GM18951 (cell line): Measurements from ENCODE around the gene PYGM.

Experiments
- POLR2A ChIP-seq: IDR thresholded peaks from 4 replicates; pipeline ENCODE4 v1.6.1; 2011; ENCODE audit warnings: mild to moderate bottlenecking; ENCODE audit not compliant: insufficient read length, insufficient read depth; ENCODE audit errors: extremely low read depth
- in situ Hi-C: fragments of 300-500 bp; cut with MboI; formaldehyde crosslinking; loops from one replicate; pipeline ENCODE4 v1.12.0; 2022; ENCODE audit warnings: low sequenced_read_pairs, mixed read lengths, inconsistent platforms; ENCODE audit not compliant: unreplicated experiment

The PYGM gene

GRCh38 chr11:64767344-64768299 is 7.8 kb upstream of the PYGM start:
- in situ Hi-C loops: no loop called here
- no peak for TF ChIP-seq POLR2A

GRCh38 chr11:64766881-64767280 is 7.1 kb upstream of the PYGM start:
- TF ChIP-seq POLR2A: no peak
- in situ Hi-C loops: no loop called here

GRCh38 chr11:64765851-64766665 is 6.3 kb upstream of the PYGM start:
- in situ Hi-C loops: no loop called here
- no peak for TF ChIP-seq POLR2A

- in situ Hi-C loops: no loop called here
Measured at GRCh38 chr11:64765291-64765850, 5.6 kb upstream of the PYGM start.

GRCh38 chr11:64764753-64765152 is 5.0 kb upstream of the PYGM start:
- no peak for TF ChIP-seq POLR2A
- in situ Hi-C loops: no loop called here

More at GRCh38 chr11:64765291-64765850, 5.6 kb upstream of the PYGM start:
- TF ChIP-seq POLR2A: no peak

- TF ChIP-seq POLR2A: no peak
Measured at GRCh38 chr11:64764040-64764611, 4.4 kb upstream of the PYGM start.

GRCh38 chr11:64763526-64764039 is 3.8 kb upstream of the PYGM start:
- in situ Hi-C loops: no loop called here
- TF ChIP-seq POLR2A: peak; percentile 32

More at GRCh38 chr11:64764040-64764611, 4.4 kb upstream of the PYGM start:
- in situ Hi-C loops: no loop called here

GRCh38 chr11:64762674-64763525 is 3.1 kb upstream of the PYGM start:
- TF ChIP-seq POLR2A: no peak
- in situ Hi-C loops: no loop called here

GRCh38 chr11:64762277-64762673 is 2.5 kb upstream of the PYGM start:
- in situ Hi-C loops: no loop called here
- TF ChIP-seq POLR2A: no peak

GRCh38 chr11:64760759-64761420 is 1.1 kb upstream of the PYGM start:
- TF ChIP-seq POLR2A: no peak
- in situ Hi-C loops: no loop called here

GRCh38 chr11:64759131-64759721 is 548 bp downstream of the PYGM start:
- TF ChIP-seq POLR2A: no peak
- in situ Hi-C loops: no loop called here
